GM12872 (cell line): ENCODE data around the gene VNN1.

Experiments
- CTCF ChIP-seq: IDR thresholded peaks from 3 replicates; pipeline ENCODE4 v1.5.1; 2011; ENCODE audit warnings: low read depth, mild to moderate bottlenecking, low read length, moderate library complexity; ENCODE audit not compliant: insufficient read depth

Gene VNN1

GRCh38 chr6:132750455-132751248, 36.8 kb upstream of the VNN1 start:
- no peak for TF ChIP-seq CTCF

DNA sequence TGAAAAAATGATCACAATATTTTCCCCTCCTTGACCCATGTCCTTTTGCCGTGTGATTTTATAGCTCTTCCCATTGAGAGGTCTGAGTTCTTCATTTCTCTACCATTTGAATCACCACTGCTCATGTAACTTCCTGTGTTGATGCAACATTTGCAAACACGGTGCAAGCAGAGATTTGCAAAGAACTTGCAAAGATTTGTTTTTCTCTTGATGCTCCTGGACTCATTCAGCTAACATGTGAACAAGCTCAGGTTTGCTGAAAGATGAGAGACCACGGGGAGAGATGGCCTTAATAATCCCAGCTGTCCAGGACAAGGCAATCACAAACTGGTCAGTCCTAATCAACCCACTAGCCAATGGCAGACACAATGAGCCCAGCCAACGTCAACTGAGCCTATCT, 35.3 kb upstream of the VNN1 start:
- no peak for TF ChIP-seq CTCF

- TF ChIP-seq CTCF = no peak
Observed at GRCh38 chr6:132748446-132748845, 34.6 kb upstream of the VNN1 start.

DNA sequence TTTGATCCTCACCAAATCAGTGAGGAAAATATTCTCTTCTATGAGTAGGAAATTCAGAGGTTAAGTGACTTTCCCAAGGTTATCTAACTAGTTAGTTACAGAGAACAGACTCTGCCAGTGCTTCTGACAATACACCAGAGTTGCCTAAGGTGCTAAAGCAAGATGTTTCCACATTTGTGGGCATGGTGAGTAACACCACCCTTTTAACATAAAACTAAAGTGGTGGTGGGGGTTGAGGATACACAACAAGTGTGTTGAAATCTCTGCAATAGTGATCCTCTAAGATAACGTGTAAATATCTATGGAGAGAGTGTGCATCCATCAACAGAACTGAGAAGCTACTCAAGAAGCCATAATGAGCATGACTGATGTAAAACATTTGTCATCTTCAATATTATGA, 32.2 kb upstream of the VNN1 start:
- TF ChIP-seq CTCF = no peak

- TF ChIP-seq CTCF = no peak
Observed at GRCh38 chr6:132742495-132742894, 28.6 kb upstream of the VNN1 start.

DNA sequence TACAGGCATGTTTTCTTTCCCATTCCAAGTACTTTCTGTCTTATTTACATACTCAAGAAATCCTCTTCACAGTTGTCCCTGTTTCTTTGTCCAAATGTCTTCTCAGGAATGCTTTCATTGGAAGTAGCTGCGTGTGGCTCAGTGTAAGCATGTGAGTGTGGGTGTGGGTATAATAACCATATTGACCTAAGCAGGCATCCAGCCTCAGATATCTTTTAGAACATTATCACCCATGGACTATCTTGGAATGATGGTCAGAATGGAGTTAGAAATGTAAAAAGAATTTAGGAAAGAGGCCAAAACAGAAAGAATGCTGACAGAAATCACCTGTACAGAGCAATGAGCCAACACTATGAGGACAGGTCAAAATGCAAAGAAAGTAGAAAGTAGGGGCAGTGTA, 27.4 kb upstream of the VNN1 start:
- TF ChIP-seq CTCF = no peak

GRCh38 chr6:132736239-132736638, 22.4 kb upstream of the VNN1 start:
- TF ChIP-seq CTCF = no peak
